Progenitor cell of endocrine pancreas (in vitro differentiated cells): ENCODE data around the gene SUFU. TPM values are rescaled to one million over a fixed set of nuclear protein-coding genes. Genes with fewer than 3 reads are reported as not detected.

Experiments used
- DNase-seq: peaks from one replicate; pipeline ENCODE4 v3.0.0; 2021; ENCODE audit warnings: low spot score; ENCODE audit not compliant: unreplicated experiment
- H3K27ac Mint-ChIP-seq: 2 replicates; pipeline ENCODE4 v1.8.0; 2021; ENCODE audit warnings: mild to moderate bottlenecking, moderate library complexity, mixed read lengths
- H3K27me3 Mint-ChIP-seq: 2 replicates; pipeline ENCODE4 v1.8.0; 2021; ENCODE audit warnings: mixed read lengths
- H3K36me3 Mint-ChIP-seq: 2 replicates; pipeline ENCODE4 v1.8.0; 2022; ENCODE audit warnings: mixed read lengths; ENCODE audit not compliant: insufficient read depth
- H3K4me1 Mint-ChIP-seq: 2 replicates; pipeline ENCODE4 v1.8.0; 2021; ENCODE audit warnings: low read depth, mixed read lengths
- H3K4me3 Mint-ChIP-seq: 2 replicates; pipeline ENCODE4 v1.8.0; 2021; ENCODE audit warnings: low read depth, mild to moderate bottlenecking, moderate library complexity, mixed read lengths
- H3K9me3 Mint-ChIP-seq: 2 replicates; pipeline ENCODE4 v1.8.0; 2021; ENCODE audit warnings: low read depth, mixed read lengths
- CTCF ChIP-seq: fragments of 200-600 bp; sonication (generic); IDR thresholded peaks from one replicate; pipeline ENCODE4 v1.5.0; 2021; ENCODE audit warnings: antibody characterized with exemption, mild to moderate bottlenecking; ENCODE audit not compliant: unreplicated experiment
- total RNA-seq: library from RNA; stranded (reverse); gene quantifications from 2 replicates; pipeline ENCODE4 v1.2.1, GENCODE V29; 2021

The SUFU gene
- total RNA-seq, 1 donor from 2014 or later: 25.8 TPM

GRCh38 chr10:102602272-102603045 lies 98.7 kb downstream of the SUFU start:
- no peaks in the 10 kb centered on the region for H3K9me3 Mint-ChIP-seq
- no peak overlapping the region for H3K27ac Mint-ChIP-seq
- H3K4me3 Mint-ChIP-seq: no peak overlapping the region
- TF ChIP-seq CTCF: no peak
- DNase-seq: no peak
- H3K4me1 Mint-ChIP-seq: peaks cover 19% of the 10 kb centered on the region
- peaks cover 13% of the 10 kb centered on the region for H3K36me3 Mint-ChIP-seq
- no peaks in the 10 kb centered on the region for H3K27me3 Mint-ChIP-seq

- peaks cover 15% of the 10 kb centered on the region for H3K4me1 Mint-ChIP-seq
- TF ChIP-seq CTCF: no peak
- no peaks in the 10 kb centered on the region for H3K27me3 Mint-ChIP-seq
- no peak overlapping the region for H3K27ac Mint-ChIP-seq
- no peak overlapping the region for H3K4me3 Mint-ChIP-seq
- no peak for DNase-seq
- no peaks in the 10 kb centered on the region for H3K9me3 Mint-ChIP-seq
- H3K36me3 Mint-ChIP-seq: peaks cover 13% of the 10 kb centered on the region
These were observed 100.2 kb downstream of the SUFU start for GRCh38 chr10:102603946-102604345.

DNA sequence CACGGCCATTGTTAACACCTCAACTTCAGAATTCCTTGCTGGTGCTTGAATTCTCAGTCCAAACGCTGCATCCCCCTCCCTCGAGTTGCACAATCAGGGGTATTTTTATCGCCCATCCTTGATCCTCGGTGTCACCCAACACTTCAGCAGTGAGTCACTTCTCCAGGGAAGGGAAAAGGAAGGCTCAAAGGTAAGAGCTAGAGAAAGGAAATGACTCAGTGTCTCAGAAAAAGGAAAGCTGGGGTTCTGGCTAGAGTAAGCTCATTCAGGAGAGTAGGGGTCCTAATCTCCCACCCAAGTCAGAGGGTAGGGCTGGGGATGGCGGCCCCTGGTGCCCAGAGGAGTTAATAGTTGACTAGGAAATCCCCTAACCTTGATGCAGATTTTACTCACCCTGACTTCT lies 100.7 kb downstream of the SUFU start:
- Mint-ChIP-seq H3K27me3 (no peaks in the 10 kb centered on the region), H3K4me3 (no peak overlapping the region), H3K27ac (peak overlapping the region; percentile 80), H3K4me1 (peaks cover 10% of the 10 kb centered on the region), H3K36me3 (peaks cover 10% of the 10 kb centered on the region), H3K9me3 (no peaks in the 10 kb centered on the region)
- TF ChIP-seq CTCF: no peak
- DNase-seq: no peak

GRCh38 chr10:102605712-102606111 lies 101.9 kb downstream of the SUFU start:
- TF ChIP-seq CTCF: no peak
- Mint-ChIP-seq H3K27ac (no peak overlapping the region), H3K4me3 (no peak overlapping the region), H3K27me3 (no peaks in the 10 kb centered on the region), H3K9me3 (no peaks in the 10 kb centered on the region), H3K36me3 (peaks cover 9% of the 10 kb centered on the region), H3K4me1 (peaks cover 4% of the 10 kb centered on the region)
- no peak for DNase-seq

GRCh38 chr10:102608487-102608886 lies 104.7 kb downstream of the SUFU start:
- Mint-ChIP-seq H3K27me3 (no peaks in the 10 kb centered on the region), H3K4me3 (no peak overlapping the region), H3K27ac (no peak overlapping the region), H3K9me3 (no peaks in the 10 kb centered on the region), H3K4me1 (peaks cover 20% of the 10 kb centered on the region), H3K36me3 (peaks cover 10% of the 10 kb centered on the region)
- TF ChIP-seq CTCF: no peak
- DNase-seq: no peak
